ENCODE data around the gene SHISAL1.
"Not testable (repeated sequence)": the region's sequence is repeated elsewhere in the genome, so short reads cannot be mapped to it uniquely, and the experiment has no call there.

The SHISAL1 gene

DNA sequence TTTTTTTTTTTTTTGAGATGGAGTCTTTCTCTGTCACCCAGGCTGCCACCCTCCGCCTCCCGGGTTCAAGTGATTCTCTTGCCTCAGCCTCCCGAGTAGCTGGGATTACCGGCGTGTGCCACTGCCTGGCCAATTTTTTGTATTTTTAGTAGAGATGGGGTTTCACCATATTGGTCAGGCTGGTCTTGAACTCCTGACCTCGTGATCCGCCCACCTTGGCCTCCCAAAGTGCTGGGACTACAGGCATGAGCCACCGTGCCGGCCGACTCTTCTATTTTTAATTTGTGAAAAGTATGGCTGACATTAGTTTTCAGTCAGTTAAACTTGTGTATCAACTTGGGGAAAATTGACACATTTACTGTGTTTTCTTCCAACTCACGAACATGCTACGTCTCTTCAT lies 78.4 kb downstream of the SHISAL1 start:
- DNase-seq (ENCODE audit: low read depth in 2 of 2), result not testable (repeated sequence)

GRCh38 chr22:44231233-44231632 lies 81.5 kb downstream of the SHISAL1 start:
- no peak for DNase-seq (ENCODE audit: low read depth in 2 of 2)

DNA sequence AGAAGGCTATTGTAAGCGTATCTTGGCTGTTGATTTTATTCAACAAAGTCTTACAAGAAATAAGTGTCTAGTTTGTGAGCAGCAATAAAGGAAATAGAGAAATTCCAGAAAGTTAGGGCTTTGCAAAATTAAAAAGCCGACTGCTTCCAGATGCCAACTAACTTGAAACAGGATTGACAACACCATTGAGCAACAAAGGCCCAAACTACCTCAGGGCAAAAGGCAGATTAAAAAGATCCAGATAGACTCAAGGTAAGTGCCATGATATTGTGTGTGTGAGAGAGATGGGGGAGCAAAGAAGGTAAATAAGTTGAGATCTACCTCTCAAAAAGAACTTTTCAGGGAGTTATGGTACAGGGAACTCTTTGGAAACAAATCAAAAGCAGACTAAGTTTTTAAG lies 82.9 kb downstream of the SHISAL1 start:
- no peak for DNase-seq (ENCODE audit: low read depth in 2 of 2)

GRCh38 chr22:44229331-44229730 lies 83.4 kb downstream of the SHISAL1 start:
- no peak for DNase-seq (ENCODE audit: low read depth in 2 of 2)

GRCh38 chr22:44225812-44226211 lies 86.9 kb downstream of the SHISAL1 start:
- DNase-seq (ENCODE audit: low read depth in 2 of 2), result no peak

DNA sequence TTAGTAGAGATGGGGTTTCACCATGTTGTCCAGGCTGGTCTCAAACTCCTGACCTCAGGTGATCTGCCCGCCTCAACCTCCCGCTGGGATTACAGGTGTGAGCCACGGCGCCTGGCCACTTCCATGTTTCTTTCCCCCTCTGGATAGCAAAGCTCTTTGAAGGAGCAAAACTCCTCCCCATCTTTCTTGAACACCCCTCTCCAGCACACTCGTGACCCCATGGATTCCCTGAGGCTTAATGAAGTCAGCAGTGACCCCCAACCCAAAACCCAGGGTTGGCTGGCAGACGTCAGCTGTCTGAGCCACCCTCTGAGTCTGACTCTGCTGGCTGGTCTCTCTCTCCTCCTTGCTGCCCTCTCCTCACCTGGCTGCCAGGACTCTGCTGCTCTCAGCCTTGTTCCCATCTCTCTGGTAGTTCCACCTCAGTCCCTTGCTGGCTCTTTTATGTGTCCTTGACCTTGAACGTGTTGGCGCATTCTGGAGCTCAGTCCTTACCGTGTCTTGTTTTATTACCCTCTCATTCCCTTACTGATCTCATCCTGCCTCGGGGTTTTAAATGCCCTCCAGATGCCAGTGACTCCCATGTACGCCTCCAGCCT lies 87.6 kb downstream of the SHISAL1 start:
- no peak for DNase-seq (ENCODE audit: low read depth in 2 of 2)

GRCh38 chr22:44224166-44224565 lies 88.6 kb downstream of the SHISAL1 start:
- no peak for DNase-seq (ENCODE audit: low read depth in 2 of 2)

DNA sequence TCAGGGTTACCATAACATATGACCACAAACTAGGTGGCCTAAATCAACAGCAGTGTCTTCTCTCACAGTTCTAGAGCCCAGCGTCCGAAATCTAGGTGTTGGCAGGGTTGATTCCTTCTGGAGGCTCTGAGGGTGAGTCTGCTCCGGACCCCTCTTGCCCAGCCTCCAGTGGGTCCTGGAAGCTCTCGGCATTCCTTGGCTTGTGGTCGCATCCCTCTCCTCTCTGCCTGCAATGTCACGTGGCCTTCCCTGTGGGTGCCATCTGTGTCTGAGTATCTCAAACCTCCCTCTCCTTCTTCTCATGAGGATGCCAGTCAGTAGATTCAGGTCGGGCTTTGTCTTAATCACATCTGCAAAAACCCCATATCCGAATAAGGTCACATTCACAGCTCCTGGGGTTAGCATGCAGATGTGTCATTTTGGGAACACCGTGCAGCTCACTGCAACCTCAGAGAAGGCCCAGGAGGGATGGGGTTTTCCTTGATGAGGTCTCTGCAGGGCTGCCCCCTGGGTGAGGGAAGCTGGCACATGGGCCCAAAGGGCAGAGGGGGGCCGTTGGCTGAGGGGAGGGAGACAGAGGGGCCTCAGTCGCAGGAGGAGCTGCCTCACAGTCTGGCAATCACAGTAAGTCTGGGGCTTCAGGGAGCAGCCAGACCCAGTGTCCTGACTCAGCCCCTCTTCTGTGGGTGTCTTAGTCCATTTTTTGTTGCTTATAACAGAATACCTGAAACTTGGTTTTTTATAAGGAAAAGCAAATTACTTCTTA lies 90.9 kb downstream of the SHISAL1 start:
- DNase-seq (ENCODE audit: low read depth in 2 of 2), result no peak

DNA sequence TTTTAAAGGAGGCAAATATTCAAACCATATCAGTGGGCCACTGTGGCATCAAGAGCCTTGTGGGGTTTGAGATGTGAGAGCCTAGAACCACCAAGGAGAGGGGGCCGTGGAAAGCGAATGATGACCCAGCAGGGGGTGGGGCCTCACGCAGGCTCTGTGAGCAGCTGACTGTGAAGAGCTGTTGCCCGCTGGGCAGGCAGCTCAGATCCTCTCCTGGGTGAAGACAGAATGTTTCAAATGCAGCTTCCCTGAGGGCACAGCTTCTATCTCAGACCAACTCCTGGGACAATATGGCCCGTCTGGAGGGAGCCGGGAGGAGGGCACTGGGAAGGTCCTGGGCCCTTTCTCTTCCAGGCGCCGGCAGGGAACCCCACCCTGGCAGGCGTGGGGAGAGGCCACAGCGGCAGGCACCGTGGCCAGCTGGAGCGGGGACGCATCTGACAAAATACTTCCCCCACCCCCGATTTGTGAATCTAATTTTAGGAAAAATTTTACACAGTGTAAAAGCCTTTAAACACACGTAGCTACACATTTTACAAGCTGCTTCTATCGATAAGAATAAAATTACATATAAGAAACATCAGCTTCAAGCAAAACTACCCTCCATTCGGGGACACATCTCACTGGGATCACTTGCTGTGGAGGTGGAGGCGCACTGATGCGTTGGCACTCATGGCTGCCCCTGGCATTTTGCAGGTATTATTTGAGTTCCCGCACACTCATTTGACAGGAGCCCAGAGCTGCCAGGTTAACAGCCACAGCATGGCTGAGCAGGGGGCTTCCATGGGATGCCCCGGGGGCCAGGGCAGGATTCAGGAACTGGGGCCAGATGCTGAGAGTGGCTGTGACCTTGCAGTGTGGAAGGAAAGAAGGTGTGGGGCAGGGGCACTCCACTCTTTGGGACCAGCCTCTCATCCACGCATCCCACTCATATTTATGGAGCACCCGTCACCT lies 91.7 kb downstream of the SHISAL1 start:
- no peak for DNase-seq (ENCODE audit: low read depth in 2 of 2)

DNA sequence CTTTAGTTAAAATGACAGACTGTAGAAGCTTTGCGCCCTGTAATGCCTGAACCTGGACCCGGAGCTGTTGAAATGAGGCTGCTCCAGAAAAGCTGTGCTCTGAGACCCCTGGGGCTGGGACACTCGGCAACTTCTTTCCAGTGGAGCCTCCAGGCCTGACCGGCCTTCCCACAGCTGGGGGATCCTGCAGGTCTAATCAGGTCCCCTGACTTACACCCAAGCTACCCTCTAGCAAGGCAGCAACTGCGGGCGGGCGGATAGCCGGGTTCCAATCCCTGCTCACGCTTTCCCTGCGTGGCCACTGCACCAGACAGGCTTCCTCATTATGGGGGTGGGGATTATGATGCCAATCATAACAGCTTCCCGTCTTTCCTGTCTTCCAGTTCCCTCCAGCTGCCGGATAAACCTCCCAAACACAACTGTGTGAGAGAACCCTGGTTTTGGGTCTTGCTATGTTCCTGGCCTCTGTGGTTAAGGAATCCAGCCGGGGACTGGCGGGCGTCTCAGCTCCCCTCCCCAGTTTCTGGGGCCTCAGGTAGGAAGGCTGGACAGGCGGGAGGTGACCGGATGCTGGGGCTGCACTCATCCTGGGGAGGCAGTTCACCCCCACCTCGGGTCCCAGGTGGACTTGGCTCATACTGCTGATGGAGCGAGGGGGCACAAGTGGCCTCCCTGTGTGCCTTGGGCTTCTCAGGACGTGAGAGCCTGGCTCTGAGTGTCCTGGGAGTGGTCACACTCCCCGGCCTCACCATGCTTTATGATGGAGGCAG lies 93.5 kb downstream of the SHISAL1 start:
- no peak for DNase-seq (ENCODE audit: low read depth in 2 of 2)

DNA sequence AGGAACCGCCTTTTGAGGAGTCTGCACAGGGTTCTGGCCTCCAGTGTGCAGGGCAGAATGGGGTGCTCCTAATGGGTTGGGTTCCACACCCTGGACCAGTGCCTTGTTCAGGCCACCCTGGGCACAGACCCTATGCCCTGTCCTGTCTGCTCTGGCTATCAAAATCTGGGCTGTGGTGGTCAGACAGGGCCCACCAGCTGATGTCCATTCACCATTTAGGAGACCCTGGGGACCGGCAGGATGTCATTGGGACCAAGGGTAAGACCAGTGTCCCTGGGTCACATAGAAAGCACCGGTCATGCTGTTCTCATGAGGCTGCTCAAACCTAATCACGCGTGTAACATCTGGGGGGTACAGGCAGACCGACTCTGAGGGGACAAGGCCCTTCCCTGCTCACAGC lies 94.7 kb downstream of the SHISAL1 start:
- no peak for DNase-seq (ENCODE audit: low read depth in 2 of 2)

DNA sequence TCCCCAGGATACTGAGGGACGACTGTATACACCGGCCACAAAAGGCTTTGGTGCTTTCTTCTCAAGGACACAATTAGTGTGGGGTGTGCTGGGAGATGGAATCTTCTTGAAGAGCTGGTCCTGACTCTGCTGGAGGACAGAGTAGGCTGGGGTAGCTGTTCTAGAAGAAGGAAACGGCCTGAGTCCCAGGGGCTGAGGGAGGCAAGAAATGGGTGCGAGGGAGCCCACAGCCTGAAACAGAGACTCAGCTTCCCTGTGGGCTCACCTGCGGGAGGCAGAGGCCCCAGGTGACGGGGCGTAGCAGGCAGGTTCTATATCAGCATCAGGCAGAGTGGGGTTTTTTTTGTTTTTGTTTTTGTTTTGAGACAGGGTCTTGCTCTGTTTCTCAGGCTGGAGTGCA lies 95.4 kb downstream of the SHISAL1 start:
- DNase-seq (ENCODE audit: low read depth in 2 of 2), result no peak

DNA sequence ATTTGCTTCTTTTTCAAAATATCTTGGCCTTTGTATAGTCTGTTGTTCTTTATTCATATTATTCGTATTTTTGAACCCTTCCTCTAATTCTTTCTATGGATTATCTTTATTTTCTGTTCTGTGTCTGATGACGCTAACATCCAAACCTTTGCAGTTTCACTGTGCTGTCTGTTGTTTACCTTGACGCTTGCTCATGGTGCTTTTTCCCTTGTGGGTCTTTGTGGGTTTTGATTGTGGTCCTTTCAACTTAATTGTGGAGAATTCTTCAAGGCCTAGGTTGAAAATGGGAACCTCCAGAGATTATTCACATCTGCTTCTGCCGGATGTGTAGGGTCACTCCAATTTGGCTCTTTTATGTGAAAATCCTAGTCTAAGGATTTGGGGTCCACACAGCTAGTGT lies 97.5 kb downstream of the SHISAL1 start:
- no peak for DNase-seq (ENCODE audit: low read depth in 2 of 2)

- no peak for DNase-seq (ENCODE audit: low read depth in 2 of 2)
These were observed 98.0 kb downstream of the SHISAL1 start for GRCh38 chr22:44214764-44215163.

- DNase-seq (ENCODE audit: low read depth in 2 of 2), result no peak
These were observed 98.6 kb downstream of the SHISAL1 start for GRCh38 chr22:44214187-44214586.

DNA sequence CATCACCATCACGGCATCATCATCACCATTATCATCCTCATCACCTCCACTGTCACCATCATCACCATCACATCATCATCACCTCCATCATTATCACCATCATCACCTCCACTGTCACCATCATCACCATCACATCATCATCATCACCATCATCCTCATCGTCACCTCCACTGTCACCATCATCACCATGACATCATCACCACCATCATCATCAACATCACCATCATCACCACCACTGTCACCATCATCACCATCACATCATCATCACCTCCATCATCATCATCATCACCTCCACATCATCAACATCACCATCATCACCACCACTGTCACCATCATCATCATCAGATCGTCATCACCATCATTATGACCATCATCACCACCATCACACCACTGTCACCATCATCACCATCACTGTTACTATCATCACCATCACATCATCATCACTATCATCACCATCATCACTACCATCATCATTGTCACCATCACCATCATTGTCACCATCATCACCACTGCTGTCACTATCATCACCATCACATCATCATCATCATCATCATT lies 99.2 kb downstream of the SHISAL1 start:
- no peak for DNase-seq (ENCODE audit: low read depth in 2 of 2)

GRCh38 chr22:44212936-44213335 lies 99.8 kb downstream of the SHISAL1 start:
- DNase-seq (ENCODE audit: low read depth in 2 of 2), result no peak

- no peak for DNase-seq (ENCODE audit: low read depth in 2 of 2)
These were observed 100.5 kb downstream of the SHISAL1 start for GRCh38 chr22:44211946-44212930.

DNA sequence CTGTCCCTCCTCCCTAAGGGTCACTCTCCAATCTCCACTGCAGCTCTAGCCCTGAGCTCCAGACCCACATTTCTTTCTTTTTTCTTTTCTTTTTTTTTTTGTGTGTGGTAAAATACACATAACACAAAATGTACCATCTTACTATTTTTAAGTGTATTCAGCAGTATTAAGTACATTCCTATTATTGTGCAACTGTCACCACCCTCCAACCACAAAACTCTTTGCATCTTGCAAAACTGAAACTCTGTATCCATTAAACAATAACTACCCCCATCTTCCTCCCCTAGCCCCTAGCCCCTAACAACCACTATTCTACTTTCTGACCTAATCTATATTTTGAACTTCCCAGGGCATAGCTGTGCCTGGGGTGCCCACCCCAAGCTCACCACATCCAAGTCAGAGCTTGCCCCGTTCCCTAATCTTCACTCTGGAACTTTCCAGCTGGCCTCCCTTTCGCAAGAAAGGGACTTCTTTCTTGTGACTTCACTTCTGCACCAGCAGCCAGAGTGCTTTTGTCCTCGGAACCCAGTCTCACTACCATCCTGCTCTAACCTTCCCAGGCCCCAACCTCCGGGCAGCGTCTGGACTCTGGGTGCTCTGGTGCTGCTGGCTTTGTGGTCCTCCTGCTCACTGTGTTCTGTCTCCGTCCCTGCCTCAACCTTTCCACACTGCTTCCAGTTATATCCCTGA lies 101.3 kb downstream of the SHISAL1 start:
- DNase-seq (ENCODE audit: low read depth in 2 of 2), result no peak

DNA sequence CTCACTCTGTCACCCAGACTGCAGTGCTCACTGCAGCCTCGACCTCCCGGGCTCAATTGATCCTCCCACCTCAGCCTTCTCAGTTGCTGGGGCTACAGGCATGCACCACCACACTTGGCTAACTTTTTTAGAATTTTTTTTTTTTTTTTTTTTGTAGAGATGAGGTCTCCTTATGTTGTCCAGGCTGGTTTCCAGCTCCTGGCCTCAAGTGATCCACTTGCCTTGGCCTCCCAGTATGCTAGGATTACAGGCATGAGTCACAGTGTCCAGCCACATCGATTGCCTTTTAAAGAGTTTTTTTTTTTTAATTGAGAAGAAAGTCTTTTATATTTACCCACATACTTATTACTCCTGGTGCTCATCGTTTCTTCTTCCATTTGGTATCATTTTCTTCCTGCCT lies 102.0 kb downstream of the SHISAL1 start:
- DNase-seq (ENCODE audit: low read depth in 2 of 2), result no peak
